ENCODE data around the gene ADAMTS16.

- TF ChIP-seq POLR2A (IDR thresholded peaks at IDR 0.05; ENCODE audit: low read depth, low read length) (no peak), CTCF (IDR thresholded peaks at IDR 0.05; ENCODE audit: extremely low read depth in 1 of 2, insufficient read depth in 1 of 2, low read depth in 1 of 2, low read length in 2 of 2) (no peak), MYC (IDR thresholded peaks at IDR 0.05; ENCODE audit: low read depth, low read length) (no peak)
These were observed 164.4 kb downstream of the ADAMTS16 start for GRCh38 chr5:5304361-5305020.

All from endothelial cell of umbilical vein (primary cell).